ENCODE measurements around the gene MNDA.
A peak's percentile ranks its signal among the peaks of the same experiment; 100 is the strongest.

MNDA gene

GRCh38 chr1:158830904-158831507 is at the start of gene MNDA:
Gene MNDA, plus strand, starts transcription at chr1:158831351. Its CDS starts 10,803 bp downstream, at chr1:158842154.
- DNase-seq = peak; percentile 16

GRCh38 chr1:158793604-158794003 is 37.5 kb upstream of the MNDA start:
- peak; percentile 58 for DNase-seq

- no peak for DNase-seq
Measured at GRCh38 chr1:158794247-158794646, 36.9 kb upstream of the MNDA start.

- DNase-seq = no peak
Measured at GRCh38 chr1:158798531-158798930, 32.6 kb upstream of the MNDA start.

GRCh38 chr1:158799689-158800088 is 31.5 kb upstream of the MNDA start:
- no peak for DNase-seq

GRCh38 chr1:158800526-158800925 is 30.6 kb upstream of the MNDA start:
- no peak for DNase-seq

- no peak for DNase-seq
Measured at GRCh38 chr1:158801396-158801795, 29.8 kb upstream of the MNDA start.

GRCh38 chr1:158803678-158804077 is 27.5 kb upstream of the MNDA start:
- DNase-seq = no peak

GRCh38 chr1:158806916-158807536 is 24.1 kb upstream of the MNDA start:
- no peak for DNase-seq

GRCh38 chr1:158809256-158809655 is 21.9 kb upstream of the MNDA start:
- DNase-seq = no peak

- no peak for DNase-seq
Measured at GRCh38 chr1:158809862-158810261, 21.3 kb upstream of the MNDA start.

GRCh38 chr1:158810311-158810710 is 20.8 kb upstream of the MNDA start:
- DNase-seq = no peak

GRCh38 chr1:158812336-158812735 is 18.8 kb upstream of the MNDA start:
- DNase-seq = no peak

- no peak for DNase-seq
Measured at GRCh38 chr1:158813164-158813563, 18.0 kb upstream of the MNDA start.

GRCh38 chr1:158814970-158815369 is 16.2 kb upstream of the MNDA start:
- DNase-seq = no peak

- no peak for DNase-seq
Measured at GRCh38 chr1:158818560-158818959, 12.6 kb upstream of the MNDA start.

GRCh38 chr1:158818975-158819431 is 12.1 kb upstream of the MNDA start:
- DNase-seq = no peak

- peak; percentile 47 for DNase-seq
Measured at GRCh38 chr1:158819461-158820443, 11.4 kb upstream of the MNDA start.

GRCh38 chr1:158821723-158822122 is 9.4 kb upstream of the MNDA start:
- DNase-seq = no peak

- no peak for DNase-seq
Measured at GRCh38 chr1:158830074-158830677, 975 bp upstream of the MNDA start.

GRCh38 chr1:158833264-158833663 is 2.1 kb downstream of the MNDA start:
- no peak for DNase-seq

GRCh38 chr1:158836038-158836437 is 4.9 kb downstream of the MNDA start:
- DNase-seq = no peak

GRCh38 chr1:158838660-158839059 is 7.5 kb downstream of the MNDA start:
- no peak for DNase-seq

Data from CD4-positive, alpha-beta T cell treated with Interleukin-17A for 1 hour (primary cell).